ENCODE results near the gene BBS1. TPM values are rescaled to one million over a fixed set of nuclear protein-coding genes. Genes with fewer than 3 reads are reported as not detected.

BBS1 gene
- total and polyA plus RNA-seq, 2 donors, result 11.0 to 14.1 TPM

GRCh38 chr11:66559866-66560676, 49.6 kb downstream of the BBS1 start:
- no peak for DNase-seq (ENCODE audit: low read depth in 6 of 9, low spot score in 9 of 9)
- 89% methylated on average over 27 of the region's 27 CpGs for WGBS
- Histone ChIP-seq H3K36me3 (ENCODE audit: control insufficient read depth in 2 of 2, insufficient read depth in 2 of 2, low read length in 1 of 2) (no peaks in the 10 kb centered on the region), H3K27ac (ENCODE audit: low read depth in 1 of 2, low read length in 1 of 2) (no peak overlapping the region), H3K27me3 (ENCODE audit: control insufficient read depth in 2 of 2, insufficient read depth in 1 of 2, low read length in 1 of 2) (peaks cover 9 to 63% of the 10 kb centered on the region in 2 donors), H3K4me1 (ENCODE audit: control insufficient read depth in 2 of 2, insufficient read depth in 2 of 2, low read length in 2 of 2) (peaks cover 0 to 5% of the 10 kb centered on the region in 2 donors), H3K4me3 (ENCODE audit: low read length in 2 of 2) (no peak overlapping the region), H3K9me3 (ENCODE audit: control insufficient read depth in 2 of 2, insufficient read depth in 1 of 2, low read length in 1 of 2) (no peaks in the 10 kb centered on the region)

GRCh38 chr11:66561178-66561974, 50.9 kb downstream of the BBS1 start:
- Histone ChIP-seq H3K4me3 (ENCODE audit: low read length in 2 of 2) (no peak overlapping the region), H3K27ac (ENCODE audit: low read depth in 1 of 2, low read length in 1 of 2) (no peak overlapping the region), H3K36me3 (ENCODE audit: control insufficient read depth in 2 of 2, insufficient read depth in 2 of 2, low read length in 1 of 2) (no peaks in the 10 kb centered on the region), H3K9me3 (ENCODE audit: control insufficient read depth in 2 of 2, insufficient read depth in 1 of 2, low read length in 1 of 2) (no peaks in the 10 kb centered on the region), H3K4me1 (ENCODE audit: control insufficient read depth in 2 of 2, insufficient read depth in 2 of 2, low read length in 2 of 2) (peaks cover 0 to 5% of the 10 kb centered on the region in 2 donors), H3K27me3 (ENCODE audit: control insufficient read depth in 2 of 2, insufficient read depth in 1 of 2, low read length in 1 of 2) (peaks cover 9 to 63% of the 10 kb centered on the region in 2 donors)
- 96% methylated on average over 14 of the region's 14 CpGs for WGBS
- DNase-seq (ENCODE audit: low read depth in 6 of 9, low spot score in 9 of 9), result no peak

- H3K27me3 ChIP-seq (ENCODE audit: control insufficient read depth in 2 of 2, insufficient read depth in 1 of 2, low read length in 1 of 2), result peaks cover 9 to 67% of the 10 kb centered on the region in 2 donors
- no peaks in the 10 kb centered on the region for H3K36me3 ChIP-seq (ENCODE audit: control insufficient read depth in 2 of 2, insufficient read depth in 2 of 2, low read length in 1 of 2)
- H3K9me3 ChIP-seq (ENCODE audit: control insufficient read depth in 2 of 2, insufficient read depth in 1 of 2, low read length in 1 of 2), result no peaks in the 10 kb centered on the region
- H3K4me3 ChIP-seq (ENCODE audit: low read length in 2 of 2), result no peak overlapping the region
- no peak for DNase-seq (ENCODE audit: low read depth in 6 of 9, low spot score in 9 of 9)
- WGBS, result 95% methylated on average over 9 of the region's 9 CpGs
- H3K27ac ChIP-seq (ENCODE audit: low read depth in 1 of 2, low read length in 1 of 2), result no peak overlapping the region
- peaks cover 0 to 5% of the 10 kb centered on the region in 2 donors for H3K4me1 ChIP-seq (ENCODE audit: control insufficient read depth in 2 of 2, insufficient read depth in 2 of 2, low read length in 2 of 2)
Measured at GRCh38 chr11:66561975-66562248, 51.5 kb downstream of the BBS1 start.

- WGBS, result 94% methylated on average over 2 of the region's 2 CpGs
- Histone ChIP-seq H3K27ac (ENCODE audit: low read depth in 1 of 2, low read length in 1 of 2) (no peak overlapping the region), H3K9me3 (ENCODE audit: control insufficient read depth in 2 of 2, insufficient read depth in 1 of 2, low read length in 1 of 2) (peaks cover 0 to under 1% of the 10 kb centered on the region in 2 donors), H3K4me1 (ENCODE audit: control insufficient read depth in 2 of 2, insufficient read depth in 2 of 2, low read length in 2 of 2) (peaks cover 0 to 5% of the 10 kb centered on the region in 2 donors), H3K36me3 (ENCODE audit: control insufficient read depth in 2 of 2, insufficient read depth in 2 of 2, low read length in 1 of 2) (no peaks in the 10 kb centered on the region), H3K27me3 (ENCODE audit: control insufficient read depth in 2 of 2, insufficient read depth in 1 of 2, low read length in 1 of 2) (peaks cover 13 to 67% of the 10 kb centered on the region in 2 donors), H3K4me3 (ENCODE audit: low read length in 2 of 2) (no peak overlapping the region)
- DNase-seq (ENCODE audit: low read depth in 6 of 9, low spot score in 9 of 9), result no peak
Measured at GRCh38 chr11:66562275-66562674, 51.8 kb downstream of the BBS1 start.

GRCh38 chr11:66562907-66563583, 52.6 kb downstream of the BBS1 start:
- no peak overlapping the region for H3K4me3 ChIP-seq (ENCODE audit: low read length in 2 of 2)
- no peaks in the 10 kb centered on the region for H3K36me3 ChIP-seq (ENCODE audit: control insufficient read depth in 2 of 2, insufficient read depth in 2 of 2, low read length in 1 of 2)
- no peak overlapping the region for H3K27ac ChIP-seq (ENCODE audit: low read depth in 1 of 2, low read length in 1 of 2)
- WGBS, result 95% methylated on average over 20 of the region's 20 CpGs
- DNase-seq (ENCODE audit: low read depth in 6 of 9, low spot score in 9 of 9), result no peak
- H3K4me1 ChIP-seq (ENCODE audit: control insufficient read depth in 2 of 2, insufficient read depth in 2 of 2, low read length in 2 of 2), result peaks cover 3 to 8% of the 10 kb centered on the region in 2 donors
- H3K9me3 ChIP-seq (ENCODE audit: control insufficient read depth in 2 of 2, insufficient read depth in 1 of 2, low read length in 1 of 2), result peaks cover 0 to 5% of the 10 kb centered on the region in 2 donors
- H3K27me3 ChIP-seq (ENCODE audit: control insufficient read depth in 2 of 2, insufficient read depth in 1 of 2, low read length in 1 of 2), result peaks cover 20 to 67% of the 10 kb centered on the region in 2 donors

GRCh38 chr11:66563832-66564231, 53.4 kb downstream of the BBS1 start:
- DNase-seq (ENCODE audit: low read depth in 6 of 9, low spot score in 9 of 9), result no peak
- Histone ChIP-seq H3K27me3 (ENCODE audit: control insufficient read depth in 2 of 2, insufficient read depth in 1 of 2, low read length in 1 of 2) (peaks cover 22 to 67% of the 10 kb centered on the region in 2 donors), H3K4me1 (ENCODE audit: control insufficient read depth in 2 of 2, insufficient read depth in 2 of 2, low read length in 2 of 2) (peaks cover 6 to 10% of the 10 kb centered on the region in 2 donors), H3K27ac (ENCODE audit: low read depth in 1 of 2, low read length in 1 of 2) (no peak overlapping the region), H3K4me3 (ENCODE audit: low read length in 2 of 2) (no peak overlapping the region), H3K9me3 (ENCODE audit: control insufficient read depth in 2 of 2, insufficient read depth in 1 of 2, low read length in 1 of 2) (peaks cover 0 to 5% of the 10 kb centered on the region in 2 donors), H3K36me3 (ENCODE audit: control insufficient read depth in 2 of 2, insufficient read depth in 2 of 2, low read length in 1 of 2) (no peaks in the 10 kb centered on the region)
- 97% methylated on average over 10 of the region's 10 CpGs for WGBS

- 98% methylated on average over 14 of the region's 14 CpGs for WGBS
Measured at GRCh38 chr11:66564538-66564937, 54.1 kb downstream of the BBS1 start.

GRCh38 chr11:66564984-66565383, 54.5 kb downstream of the BBS1 start:
- H3K27me3 ChIP-seq (ENCODE audit: control insufficient read depth in 2 of 2, insufficient read depth in 1 of 2, low read length in 1 of 2), result peaks cover 17 to 66% of the 10 kb centered on the region in 2 donors
- peaks cover 0 to 5% of the 10 kb centered on the region in 2 donors for H3K9me3 ChIP-seq (ENCODE audit: control insufficient read depth in 2 of 2, insufficient read depth in 1 of 2, low read length in 1 of 2)
- no peak overlapping the region for H3K27ac ChIP-seq (ENCODE audit: low read depth in 1 of 2, low read length in 1 of 2)
- no peak for DNase-seq (ENCODE audit: low read depth in 6 of 9, low spot score in 9 of 9)
- H3K36me3 ChIP-seq (ENCODE audit: control insufficient read depth in 2 of 2, insufficient read depth in 2 of 2, low read length in 1 of 2), result no peaks in the 10 kb centered on the region
- 97% methylated on average over 5 of the region's 5 CpGs for WGBS
- H3K4me3 ChIP-seq (ENCODE audit: low read length in 2 of 2), result no peak overlapping the region
- H3K4me1 ChIP-seq (ENCODE audit: control insufficient read depth in 2 of 2, insufficient read depth in 2 of 2, low read length in 2 of 2), result peaks cover 6 to 7% of the 10 kb centered on the region in 2 donors

More at GRCh38 chr11:66564538-66564937, 54.1 kb downstream of the BBS1 start:
- peaks cover 17 to 67% of the 10 kb centered on the region in 2 donors for H3K27me3 ChIP-seq (ENCODE audit: control insufficient read depth in 2 of 2, insufficient read depth in 1 of 2, low read length in 1 of 2)
- DNase-seq (ENCODE audit: low read depth in 6 of 9, low spot score in 9 of 9), result no peak
- H3K36me3 ChIP-seq (ENCODE audit: control insufficient read depth in 2 of 2, insufficient read depth in 2 of 2, low read length in 1 of 2), result no peaks in the 10 kb centered on the region
- H3K4me1 ChIP-seq (ENCODE audit: control insufficient read depth in 2 of 2, insufficient read depth in 2 of 2, low read length in 2 of 2), result peaks cover 6 to 7% of the 10 kb centered on the region in 2 donors
- H3K4me3 ChIP-seq (ENCODE audit: low read length in 2 of 2), result no peak overlapping the region
- H3K9me3 ChIP-seq (ENCODE audit: control insufficient read depth in 2 of 2, insufficient read depth in 1 of 2, low read length in 1 of 2), result peaks cover 0 to 5% of the 10 kb centered on the region in 2 donors
- no peak overlapping the region for H3K27ac ChIP-seq (ENCODE audit: low read depth in 1 of 2, low read length in 1 of 2)
